Adipocyte (in vitro differentiated cells): ENCODE data around the gene LAX1.
"Not testable (repeated sequence)": the region's sequence is repeated elsewhere in the genome, so short reads cannot be mapped to it uniquely, and the experiment has no call there.

Source experiments
- DNase-seq: peaks from one replicate; pipeline ENCODE4 v3.0.0-alpha.2; 2015; ENCODE audit warnings: low read depth
- H3K27me3 ChIP-seq: replicated peaks from 2 replicates; pipeline ENCODE4 v1.7.0; 2013; ENCODE audit warnings: mild to moderate bottlenecking, low read length, moderate library complexity; ENCODE audit not compliant: control insufficient read depth, insufficient read depth
- H3K36me3 ChIP-seq: 2 replicates; pipeline ENCODE4 v1.7.0; 2013; ENCODE audit warnings: low read length, mild to moderate bottlenecking, moderate library complexity; ENCODE audit not compliant: control insufficient read depth, insufficient read depth, severe bottlenecking
- H3K4me1 ChIP-seq: 2 replicates; pipeline ENCODE4 v1.7.0; 2013; ENCODE audit warnings: mild to moderate bottlenecking, low read length, moderate library complexity; ENCODE audit not compliant: control insufficient read depth, insufficient read depth
- H3K4me3 ChIP-seq: 2 replicates; pipeline ENCODE4 v1.7.0; 2013; ENCODE audit warnings: mild to moderate bottlenecking, low read length, moderate library complexity
- H3K9ac ChIP-seq: 2 replicates; pipeline ENCODE4 v1.7.0; 2013; ENCODE audit warnings: mild to moderate bottlenecking, low read length, moderate library complexity
- H3K9me3 ChIP-seq: 2 replicates; pipeline ENCODE4 v1.7.0; 2013; ENCODE audit warnings: mild to moderate bottlenecking, low read length, moderate library complexity; ENCODE audit not compliant: control insufficient read depth

The LAX1 gene

DNA sequence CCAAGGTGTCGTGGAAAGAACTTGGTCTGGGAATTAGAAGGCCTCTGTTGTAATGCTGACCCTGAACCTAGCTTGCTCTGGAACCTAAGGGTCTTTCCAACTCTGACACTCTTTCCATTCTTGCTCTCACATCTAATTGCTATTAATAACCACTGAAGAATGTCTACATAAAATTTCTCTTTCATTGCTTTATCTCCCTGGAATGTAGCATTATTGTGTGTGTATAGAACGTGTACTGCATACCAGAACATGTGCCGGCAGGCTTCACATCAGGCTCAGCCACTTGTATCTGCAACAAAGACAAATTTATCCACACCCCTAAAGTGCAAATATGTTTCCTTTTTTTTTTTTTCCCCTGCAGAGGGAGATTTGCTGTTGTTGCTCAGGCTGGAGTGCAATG, 13.9 kb upstream of the LAX1 start:
- DNase-seq, result peak; percentile 45
- Histone ChIP-seq H3K9ac (no peak overlapping the region), H3K4me3 (no peak overlapping the region), H3K9me3 (no peaks in the 10 kb centered on the region), H3K36me3 (no peaks in the 10 kb centered on the region), H3K4me1 (no peaks in the 10 kb centered on the region), H3K27me3 (no peaks in the 10 kb centered on the region)

DNA sequence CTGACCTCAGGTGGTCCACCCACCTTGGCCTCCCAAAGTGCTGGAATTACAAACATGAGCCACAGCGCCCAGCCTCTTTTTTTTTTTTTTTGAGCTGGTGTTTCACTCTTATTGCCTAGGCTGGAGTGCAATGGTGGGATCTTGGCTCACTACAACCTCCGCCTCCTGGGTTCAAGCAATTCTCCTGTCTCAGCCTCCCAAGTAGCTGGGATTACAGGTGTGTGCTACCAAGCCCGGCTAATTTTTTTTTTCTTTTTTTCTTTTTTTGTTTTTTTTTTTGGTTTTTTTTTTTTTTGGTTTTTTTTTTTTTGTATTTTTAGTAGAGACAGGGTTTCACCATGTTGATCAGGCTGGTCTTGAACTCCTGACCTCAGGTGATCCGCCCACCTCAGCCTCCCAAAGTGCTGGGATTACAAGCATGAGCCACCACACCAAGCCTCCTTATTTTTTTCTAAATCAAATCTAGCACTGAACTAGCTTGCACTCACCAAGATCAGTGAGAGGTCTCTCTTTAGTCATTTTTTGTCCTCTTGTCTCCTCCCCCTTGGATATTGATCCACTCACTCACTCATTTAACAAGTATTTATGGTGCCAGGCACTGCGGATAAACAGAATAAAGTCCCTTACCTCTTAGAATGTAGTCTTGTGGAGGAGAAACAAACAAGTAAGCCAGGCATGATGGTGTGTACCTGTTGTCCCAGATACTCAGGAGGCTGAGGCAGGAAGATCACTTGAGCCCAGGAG, 13.2 kb upstream of the LAX1 start:
- H3K27me3 ChIP-seq, H3K4me3 ChIP-seq, DNase-seq, H3K4me1 ChIP-seq, H3K36me3 ChIP-seq, H3K9me3 ChIP-seq, H3K9ac ChIP-seq: not testable (repeated sequence)

DNA sequence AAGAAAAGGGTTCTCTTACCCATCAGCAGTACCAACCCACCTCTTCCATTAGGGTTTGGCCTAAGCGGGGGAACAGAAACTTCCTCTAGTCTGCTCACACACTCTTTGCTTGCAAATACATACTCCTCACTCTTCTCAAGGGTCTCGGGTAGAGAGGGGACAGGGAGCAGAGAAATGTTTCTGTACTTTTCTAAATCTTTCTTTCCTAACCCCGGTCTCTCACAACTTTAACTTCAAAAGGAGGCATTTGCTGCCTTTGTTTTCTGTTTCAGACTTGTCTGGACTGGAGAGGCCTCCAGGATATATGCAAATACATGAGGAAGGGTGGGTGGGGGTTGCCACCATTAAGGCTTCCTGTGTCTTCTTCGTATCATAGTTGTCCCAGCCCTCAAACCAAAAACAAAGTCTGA, 10.5 kb upstream of the LAX1 start:
- Histone ChIP-seq H3K4me1 (no peaks in the 10 kb centered on the region), H3K4me3 (no peak overlapping the region), H3K9me3 (no peaks in the 10 kb centered on the region), H3K36me3 (no peaks in the 10 kb centered on the region), H3K27me3 (no peaks in the 10 kb centered on the region), H3K9ac (no peak overlapping the region)
- DNase-seq, result no peak

DNA sequence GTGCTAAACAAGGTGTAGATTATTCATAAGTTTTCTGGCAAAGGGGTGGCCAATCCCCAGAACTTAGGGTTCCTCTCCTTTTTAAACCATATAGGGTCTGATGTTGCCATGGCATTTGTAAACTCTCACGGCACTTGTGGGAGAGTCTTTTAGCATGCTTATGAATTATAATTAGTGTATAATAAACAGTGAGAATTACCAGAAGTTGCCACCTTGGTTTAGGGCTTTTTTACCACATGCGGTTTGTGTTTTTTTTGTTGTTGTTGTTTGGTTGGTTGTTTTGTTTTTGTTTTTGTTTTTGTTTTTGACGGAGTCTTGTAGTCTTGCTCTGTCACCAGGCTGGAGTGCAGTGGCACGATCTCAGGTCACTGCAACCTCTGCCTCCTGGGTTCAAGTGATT, 8.9 kb upstream of the LAX1 start:
- no peak overlapping the region for H3K4me3 ChIP-seq
- no peaks in the 10 kb centered on the region for H3K36me3 ChIP-seq
- no peaks in the 10 kb centered on the region for H3K4me1 ChIP-seq
- no peak for DNase-seq
- no peak overlapping the region for H3K9ac ChIP-seq
- no peaks in the 10 kb centered on the region for H3K27me3 ChIP-seq
- no peaks in the 10 kb centered on the region for H3K9me3 ChIP-seq

DNA sequence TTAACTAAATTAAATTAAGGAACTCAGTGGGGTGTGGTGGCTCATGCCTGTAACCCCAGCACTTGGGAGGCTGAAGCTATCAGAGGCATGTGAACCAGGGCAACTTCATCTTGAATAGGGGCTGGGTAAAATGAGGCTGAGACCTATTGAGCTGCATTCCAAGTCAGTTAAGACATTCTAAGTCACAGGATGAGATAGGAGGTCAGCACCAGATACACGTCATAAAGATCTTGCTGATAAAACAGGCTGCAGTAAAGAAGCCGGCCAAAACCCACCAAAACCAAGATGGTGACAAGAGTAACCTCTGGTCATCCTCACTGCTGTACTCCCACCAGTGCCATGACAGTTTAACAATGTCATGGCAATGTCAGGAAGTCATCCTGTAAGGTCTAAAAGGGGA, 6.2 kb upstream of the LAX1 start:
- H3K9me3 ChIP-seq, H3K4me1 ChIP-seq, H3K4me3 ChIP-seq, H3K9ac ChIP-seq, DNase-seq, H3K27me3 ChIP-seq, H3K36me3 ChIP-seq: not testable (repeated sequence)

DNA sequence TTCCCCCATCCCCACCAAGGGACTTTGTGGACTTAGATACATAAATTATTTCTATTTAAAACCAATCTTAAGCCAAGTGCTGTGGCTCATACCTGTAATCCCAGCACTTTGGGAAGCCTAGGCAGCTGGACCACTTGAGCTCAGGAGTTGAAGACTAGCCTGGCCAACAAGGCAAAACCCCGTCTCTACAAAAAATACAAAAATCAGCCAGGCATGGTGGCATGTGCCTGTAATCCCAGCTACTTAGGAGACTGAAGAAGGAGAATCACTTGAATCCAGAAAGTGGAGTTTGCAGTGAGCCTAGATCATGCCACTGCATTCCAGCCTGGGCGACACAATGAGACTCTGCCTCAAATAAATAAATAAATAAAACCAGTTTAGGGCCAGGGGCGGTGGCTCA, 4.5 kb upstream of the LAX1 start:
- no peak for DNase-seq

DNA sequence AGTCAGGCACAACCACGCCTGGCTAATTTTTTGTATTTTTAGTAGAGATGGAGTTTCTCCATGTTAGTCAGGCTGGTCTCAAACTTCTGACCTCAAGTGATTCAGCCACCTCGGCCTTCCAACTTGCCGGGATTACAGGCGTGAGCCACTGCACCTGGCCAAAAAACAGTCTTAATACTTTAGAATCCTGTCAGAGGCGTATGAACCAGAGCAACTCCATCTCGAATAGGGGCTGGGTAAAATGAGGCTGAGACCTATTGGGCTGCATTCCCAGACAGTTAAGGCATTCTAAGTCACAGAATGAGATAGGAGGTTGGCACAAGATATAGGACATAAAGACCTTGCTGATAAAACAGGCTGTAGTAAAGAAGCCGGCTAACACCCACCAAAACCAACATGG, 3.0 kb upstream of the LAX1 start:
- not testable (repeated sequence) for H3K4me3 ChIP-seq, DNase-seq, H3K27me3 ChIP-seq, H3K9me3 ChIP-seq, H3K36me3 ChIP-seq, H3K9ac ChIP-seq, H3K4me1 ChIP-seq

More for the DNA sequence above, 4.5 kb upstream of the LAX1 start:
- no peaks in the 10 kb centered on the region for H3K4me1 ChIP-seq
- H3K9ac ChIP-seq, result no peak overlapping the region
- H3K4me3 ChIP-seq, result no peak overlapping the region
- no peaks in the 10 kb centered on the region for H3K36me3 ChIP-seq
- no peaks in the 10 kb centered on the region for H3K9me3 ChIP-seq
- no peaks in the 10 kb centered on the region for H3K27me3 ChIP-seq

DNA sequence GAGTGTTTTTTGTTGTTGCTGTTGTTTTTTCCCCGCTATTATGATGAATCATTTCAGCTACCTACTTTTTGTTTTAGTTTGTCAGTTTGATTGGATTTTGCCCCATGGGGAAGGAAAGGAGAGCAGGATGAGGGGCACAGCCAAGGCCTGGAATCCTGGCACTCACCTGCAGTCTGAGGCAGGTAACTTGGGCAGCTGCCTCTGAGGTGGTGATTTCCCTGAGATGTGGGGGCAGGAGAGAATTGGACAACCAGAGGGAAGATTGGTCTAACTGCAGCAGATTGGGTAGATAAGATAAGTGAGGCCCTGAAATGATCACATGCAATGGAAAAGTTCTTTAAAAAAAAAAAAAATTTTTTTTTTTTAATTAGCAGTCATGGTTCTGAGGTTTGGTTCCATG, 1.5 kb upstream of the LAX1 start:
- Histone ChIP-seq H3K4me3 (no peak overlapping the region), H3K4me1 (peaks cover 3% of the 10 kb centered on the region), H3K9ac (no peak overlapping the region)

DNA sequence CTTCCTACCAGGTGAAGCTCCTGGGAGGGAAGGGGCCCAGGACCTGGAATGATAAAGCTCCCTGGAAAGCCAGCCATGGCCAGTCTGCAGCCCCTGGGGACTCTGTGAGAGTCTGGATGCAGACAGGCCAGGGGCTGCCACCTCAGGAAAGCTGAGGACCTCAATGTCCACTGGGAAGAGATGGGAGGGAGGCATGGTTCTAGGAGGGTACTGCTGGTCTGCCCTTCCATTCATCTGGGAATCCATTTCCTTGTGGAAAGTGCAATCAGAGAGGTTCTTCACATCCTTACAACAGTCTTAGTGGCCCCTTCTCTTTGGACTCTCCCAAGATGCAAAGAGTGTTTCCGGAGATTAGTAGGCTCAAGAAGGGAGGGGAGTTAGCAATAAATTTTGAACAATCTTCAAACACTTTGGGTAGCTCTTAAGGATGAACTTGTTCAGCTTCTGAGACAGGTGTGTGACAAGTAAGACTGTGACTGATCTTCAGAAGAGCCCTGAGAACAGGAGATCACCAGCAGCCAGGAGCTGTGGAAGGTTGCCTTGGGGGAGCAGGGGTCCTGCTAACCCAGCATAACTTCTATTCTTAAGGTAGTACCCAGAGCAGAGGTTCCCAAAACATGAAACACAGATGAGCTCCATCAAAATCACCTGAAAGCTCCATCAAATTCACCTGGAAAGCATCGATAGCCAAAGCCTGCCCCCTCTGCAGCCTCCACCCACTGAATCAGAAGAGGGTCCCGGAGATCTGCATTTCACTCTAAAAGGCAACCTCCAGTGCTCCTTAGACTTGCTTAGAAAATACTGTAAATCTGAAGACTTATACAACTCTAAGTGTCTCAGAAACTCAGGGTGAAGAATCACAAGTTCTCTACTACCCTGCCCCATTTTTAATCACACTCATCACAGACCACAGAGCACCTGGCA, 616 bp upstream of the LAX1 start:
- H3K36me3 ChIP-seq, result no peaks in the 10 kb centered on the region
- no peaks in the 10 kb centered on the region for H3K27me3 ChIP-seq
- H3K4me1 ChIP-seq, result peaks cover 3% of the 10 kb centered on the region
- no peak overlapping the region for H3K9ac ChIP-seq
- H3K9me3 ChIP-seq, result no peaks in the 10 kb centered on the region
- H3K4me3 ChIP-seq, result no peak overlapping the region
- no peak for DNase-seq

More for the DNA sequence above, 1.5 kb upstream of the LAX1 start:
- Histone ChIP-seq H3K36me3 (no peaks in the 10 kb centered on the region), H3K27me3 (no peaks in the 10 kb centered on the region), H3K9me3 (no peaks in the 10 kb centered on the region)
- no peak for DNase-seq

DNA sequence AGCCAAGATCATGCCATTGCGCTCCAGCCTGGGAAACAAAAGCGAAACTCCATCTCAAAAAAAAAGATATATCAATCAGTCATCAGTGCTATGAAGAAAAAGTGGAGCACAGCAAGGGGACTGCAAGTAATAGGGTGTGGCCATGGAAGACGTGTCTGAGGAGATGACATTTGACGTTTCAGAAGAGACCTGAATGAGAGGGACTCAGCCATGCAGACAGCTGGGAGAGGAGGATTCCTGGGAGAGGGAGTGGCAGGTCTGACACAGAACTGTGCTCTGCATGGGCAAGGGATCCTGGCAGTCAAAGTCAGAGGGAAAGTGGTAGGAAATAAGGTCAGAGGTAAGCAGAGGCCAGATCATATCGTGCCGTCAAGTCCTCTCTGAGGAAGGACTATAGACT, 3.3 kb downstream of the LAX1 start:
- Histone ChIP-seq H3K4me1 (peaks cover 12% of the 10 kb centered on the region), H3K36me3 (no peaks in the 10 kb centered on the region), H3K9ac (no peak overlapping the region), H3K9me3 (no peaks in the 10 kb centered on the region), H3K27me3 (no peaks in the 10 kb centered on the region), H3K4me3 (no peak overlapping the region)
- no peak for DNase-seq

DNA sequence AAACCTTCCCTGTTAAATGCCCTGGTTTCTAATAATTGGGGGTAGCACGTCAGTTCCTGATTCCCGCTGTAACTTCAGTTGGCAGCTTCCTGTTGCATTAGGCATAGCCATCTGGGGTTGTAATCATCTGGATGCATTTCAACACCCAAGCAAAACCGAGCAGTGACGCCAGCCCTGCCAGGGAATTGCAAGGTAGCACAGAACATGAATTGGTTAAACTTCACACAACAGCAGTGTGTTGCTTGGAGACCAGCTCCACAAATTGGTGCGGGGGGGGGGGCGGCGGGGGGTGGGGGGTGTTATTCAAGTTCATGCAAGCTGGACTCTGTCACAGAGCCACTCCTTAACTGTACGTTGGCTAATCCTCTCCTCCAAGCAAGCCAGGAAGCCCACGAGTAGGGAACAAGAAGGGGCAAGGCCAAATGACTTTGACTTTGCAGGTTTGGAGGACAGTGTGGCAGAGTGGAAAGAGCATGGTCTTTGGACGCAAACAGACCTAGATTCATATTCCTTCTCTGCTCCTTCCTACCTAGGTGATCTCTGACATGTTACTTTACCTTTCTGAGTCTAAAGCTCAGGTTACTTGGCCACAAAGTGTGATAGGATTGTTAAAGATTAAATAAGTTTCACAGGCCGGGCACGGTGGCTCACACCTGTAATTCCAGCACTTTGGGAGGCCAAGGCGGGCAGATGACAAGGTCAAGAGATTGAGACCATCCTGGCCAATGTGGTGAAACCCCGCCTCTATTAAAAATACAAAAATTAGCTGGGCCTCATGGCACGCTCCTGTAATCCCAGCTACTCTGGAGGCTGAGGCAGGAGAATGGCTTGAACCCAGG, 4.7 kb downstream of the LAX1 start:
- no peaks in the 10 kb centered on the region for H3K36me3 ChIP-seq
- H3K4me3 ChIP-seq, result no peak overlapping the region
- H3K4me1 ChIP-seq, result peaks cover 12% of the 10 kb centered on the region
- no peaks in the 10 kb centered on the region for H3K27me3 ChIP-seq
- peak; percentile 89 for DNase-seq
- no peak overlapping the region for H3K9ac ChIP-seq
- no peaks in the 10 kb centered on the region for H3K9me3 ChIP-seq
